Muscle of leg (tissue), 11 donors: ENCODE data around the gene FSTL4. TPM values are rescaled to one million over a fixed set of nuclear protein-coding genes. Genes with fewer than 3 reads are reported as not detected.

ENCODE experiments used
- DNase-seq: peaks from one replicate; pipeline ENCODE4 v3.0.0; 2013
- H3K27ac ChIP-seq: one replicate; pipeline ENCODE4 v1.5.1; 2013; ENCODE audit warnings: mild to moderate bottlenecking, low read length, control low read depth
- H3K27me3 ChIP-seq: one replicate; pipeline ENCODE4 v1.6.1; 2013; ENCODE audit warnings: low read length; ENCODE audit not compliant: control insufficient read depth, insufficient read depth
- H3K36me3 ChIP-seq: one replicate; pipeline ENCODE4 v1.6.1; 2013; ENCODE audit warnings: low read length; ENCODE audit not compliant: control insufficient read depth, insufficient read depth
- H3K4me1 ChIP-seq: one replicate; pipeline ENCODE4 v1.6.1; 2013; ENCODE audit warnings: low read length; ENCODE audit not compliant: control insufficient read depth, insufficient read depth
- H3K4me3 ChIP-seq: one replicate; pipeline ENCODE4 v1.5.1; 2013; ENCODE audit warnings: low read length, control low read depth
- H3K9me3 ChIP-seq: replicated peaks from 2 replicates; pipeline ENCODE4 v1.6.1; 2013; ENCODE audit warnings: low read depth, low read length; ENCODE audit not compliant: control insufficient read depth
- WGBS: methylation state at CpG from one replicate; pipeline ENCODE4 v1.1.5; 2013; ENCODE audit warnings: missing lambda C conversion rate; ENCODE audit not compliant: insufficient coverage; 5-methylcytosine and 5-hydroxymethylcytosine counted together
- polyA plus RNA-seq, 8 donors: library from polyadenylated mRNA; unstranded; fragments of 120-200 nt; gene quantifications; one replicate each; pipeline versions ENCODE4 v1.2.1 to v1.2.3, GENCODE V29; 2013; ENCODE audit warnings: inconsistent platforms in 1 of 8, low replicate concordance in 1 of 8; ENCODE audit not compliant: insufficient read length in 8 of 8, insufficient read depth in 1 of 8
- total RNA-seq: library from RNA; stranded (reverse); fragments of 120-200 nt; gene quantifications from one replicate; pipeline ENCODE4 v1.2.4, GENCODE V29; 2013

Gene FSTL4
- total and polyA plus RNA-seq, 9 donors: 0.68 to 1.8 (median 1.3) TPM

- no peak for DNase-seq
- H3K27me3 ChIP-seq: peaks cover 4% of the 10 kb centered on the region
- no peaks in the 10 kb centered on the region for H3K9me3 ChIP-seq
- no peak overlapping the region for H3K27ac ChIP-seq
- no peaks in the 10 kb centered on the region for H3K36me3 ChIP-seq
- H3K4me3 ChIP-seq: no peak overlapping the region
- H3K4me1 ChIP-seq: peaks cover 5% of the 10 kb centered on the region
- 100% methylated on average over 2 of the region's 6 CpGs for whole genome bisulfite sequencing
These were observed 305.1 kb downstream of the FSTL4 start for GRCh38 chr5:133307275-133307674.

- Histone ChIP-seq H3K27ac (no peak overlapping the region), H3K4me3 (no peak overlapping the region), H3K9me3 (no peaks in the 10 kb centered on the region), H3K36me3 (no peaks in the 10 kb centered on the region), H3K4me1 (peaks cover 5% of the 10 kb centered on the region), H3K27me3 (peaks cover 4% of the 10 kb centered on the region)
- 66% methylated on average over 2 of the region's 2 CpGs for WGBS
- DNase-seq: no peak
These were observed 307.6 kb downstream of the FSTL4 start for GRCh38 chr5:133304707-133305216.

- H3K4me1 ChIP-seq: peaks cover 5% of the 10 kb centered on the region
- no peak for DNase-seq
- WGBS: no CpG with 5 or more reads among the region's 2 CpGs
These were observed 308.2 kb downstream of the FSTL4 start for GRCh38 chr5:133304178-133304577.

GRCh38 chr5:133303298-133303697 is 309.0 kb downstream of the FSTL4 start:
- peaks cover 4% of the 10 kb centered on the region for H3K27me3 ChIP-seq
- DNase-seq: no peak
- WGBS: no CpG with 5 or more reads among the region's 2 CpGs
- no peaks in the 10 kb centered on the region for H3K36me3 ChIP-seq
- no peak overlapping the region for H3K27ac ChIP-seq
- H3K9me3 ChIP-seq: no peaks in the 10 kb centered on the region
- peaks cover 5% of the 10 kb centered on the region for H3K4me1 ChIP-seq
- H3K4me3 ChIP-seq: no peak overlapping the region

More at GRCh38 chr5:133304178-133304577, 308.2 kb downstream of the FSTL4 start:
- Histone ChIP-seq H3K9me3 (no peaks in the 10 kb centered on the region), H3K27me3 (peaks cover 4% of the 10 kb centered on the region), H3K27ac (no peak overlapping the region), H3K36me3 (no peaks in the 10 kb centered on the region), H3K4me3 (no peak overlapping the region)

- WGBS: 73% methylated on average over 3 of the region's 3 CpGs
These were observed 312.6 kb downstream of the FSTL4 start for GRCh38 chr5:133299728-133300127.

GRCh38 chr5:133299021-133299420 is 313.3 kb downstream of the FSTL4 start:
- H3K36me3 ChIP-seq: no peaks in the 10 kb centered on the region
- H3K27me3 ChIP-seq: peaks cover 7% of the 10 kb centered on the region
- DNase-seq: no peak
- no CpG with 5 or more reads among the region's 1 CpG for WGBS
- no peak overlapping the region for H3K27ac ChIP-seq
- H3K4me1 ChIP-seq: no peaks in the 10 kb centered on the region
- H3K4me3 ChIP-seq: no peak overlapping the region
- H3K9me3 ChIP-seq: no peaks in the 10 kb centered on the region

More at GRCh38 chr5:133299728-133300127, 312.6 kb downstream of the FSTL4 start:
- no peak for DNase-seq
- H3K36me3 ChIP-seq: no peaks in the 10 kb centered on the region
- no peak overlapping the region for H3K27ac ChIP-seq
- no peak overlapping the region for H3K4me3 ChIP-seq
- no peaks in the 10 kb centered on the region for H3K9me3 ChIP-seq
- H3K4me1 ChIP-seq: peaks cover 3% of the 10 kb centered on the region
- peaks cover 7% of the 10 kb centered on the region for H3K27me3 ChIP-seq

GRCh38 chr5:133298447-133298846 is 313.9 kb downstream of the FSTL4 start:
- no peaks in the 10 kb centered on the region for H3K9me3 ChIP-seq
- no peak overlapping the region for H3K27ac ChIP-seq
- H3K4me1 ChIP-seq: no peaks in the 10 kb centered on the region
- DNase-seq: no peak
- no peak overlapping the region for H3K4me3 ChIP-seq
- peaks cover 7% of the 10 kb centered on the region for H3K27me3 ChIP-seq
- H3K36me3 ChIP-seq: no peaks in the 10 kb centered on the region
- 78% methylated on average over 4 of the region's 4 CpGs for WGBS

GRCh38 chr5:133297293-133297692 is 315.0 kb downstream of the FSTL4 start:
- no peak for DNase-seq
- peaks cover 4% of the 10 kb centered on the region for H3K27me3 ChIP-seq
- no peak overlapping the region for H3K4me3 ChIP-seq
- H3K27ac ChIP-seq: no peak overlapping the region
- H3K4me1 ChIP-seq: no peaks in the 10 kb centered on the region
- H3K9me3 ChIP-seq: no peaks in the 10 kb centered on the region
- WGBS: 83% methylated on average over 2 of the region's 5 CpGs
- no peaks in the 10 kb centered on the region for H3K36me3 ChIP-seq

- Histone ChIP-seq H3K27ac (no peak overlapping the region), H3K4me1 (no peaks in the 10 kb centered on the region), H3K36me3 (no peaks in the 10 kb centered on the region), H3K27me3 (peaks cover 4% of the 10 kb centered on the region), H3K4me3 (no peak overlapping the region), H3K9me3 (no peaks in the 10 kb centered on the region)
- WGBS: 79% methylated on average over 2 of the region's 5 CpGs
- no peak for DNase-seq
These were observed 315.7 kb downstream of the FSTL4 start for GRCh38 chr5:133296624-133297023.

- Histone ChIP-seq H3K36me3 (no peaks in the 10 kb centered on the region), H3K9me3 (no peaks in the 10 kb centered on the region), H3K4me1 (no peaks in the 10 kb centered on the region), H3K27me3 (peaks cover 4% of the 10 kb centered on the region), H3K27ac (no peak overlapping the region), H3K4me3 (no peak overlapping the region)
- WGBS: 75% methylated on average over 3 of the region's 3 CpGs
- DNase-seq: no peak
These were observed 316.8 kb downstream of the FSTL4 start for GRCh38 chr5:133295520-133295919.

GRCh38 chr5:133294380-133294779 is 318.0 kb downstream of the FSTL4 start:
- no peak overlapping the region for H3K27ac ChIP-seq
- H3K36me3 ChIP-seq: no peaks in the 10 kb centered on the region
- H3K27me3 ChIP-seq: peaks cover 4% of the 10 kb centered on the region
- H3K9me3 ChIP-seq: no peaks in the 10 kb centered on the region
- no peak for DNase-seq
- 81% methylated on average over 3 of the region's 3 CpGs for WGBS
- H3K4me1 ChIP-seq: no peaks in the 10 kb centered on the region
- no peak overlapping the region for H3K4me3 ChIP-seq
